ENCODE data around the gene C14orf180.

Gene C14orf180

GRCh38 chr14:104550861-104551728, 28.5 kb upstream of the C14orf180 start:
- H3K4me3 ChIP-seq (ENCODE audit: low read depth, low read length), result no peak overlapping the region
- H3K9me3 ChIP-seq (ENCODE audit: control insufficient read depth, insufficient read depth, low read length), result peaks cover 2% of the 10 kb centered on the region; the same call in 1 of the 2 replicates
- peaks cover 8% of the 10 kb centered on the region; the same call in 1 of the 2 replicates for H3K4me1 ChIP-seq (ENCODE audit: control insufficient read depth, insufficient read depth, low read length)
- no peak overlapping the region for H3K9ac ChIP-seq (ENCODE audit: low read depth, low read length)
- H3K36me3 ChIP-seq (ENCODE audit: control insufficient read depth, insufficient read depth, low read length), result no peaks in the 10 kb centered on the region
- no peak overlapping the region for H3K27ac ChIP-seq (ENCODE audit: low read depth, low read length)
- no peaks in the 10 kb centered on the region for H3K27me3 ChIP-seq (ENCODE audit: control insufficient read depth, insufficient read depth, low read length)

GRCh38 chr14:104551851-104552737, 27.5 kb upstream of the C14orf180 start:
- Histone ChIP-seq H3K4me3 (ENCODE audit: low read depth, low read length) (no peak overlapping the region), H3K9me3 (ENCODE audit: control insufficient read depth, insufficient read depth, low read length) (peaks cover 2% of the 10 kb centered on the region; the same call in 1 of the 2 replicates), H3K27ac (ENCODE audit: low read depth, low read length) (no peak overlapping the region), H3K4me1 (ENCODE audit: control insufficient read depth, insufficient read depth, low read length) (peaks cover 8% of the 10 kb centered on the region; the same call in 1 of the 2 replicates), H3K9ac (ENCODE audit: low read depth, low read length) (no peak overlapping the region), H3K36me3 (ENCODE audit: control insufficient read depth, insufficient read depth, low read length) (no peaks in the 10 kb centered on the region), H3K27me3 (ENCODE audit: control insufficient read depth, insufficient read depth, low read length) (no peaks in the 10 kb centered on the region)

- H3K27me3 ChIP-seq (ENCODE audit: control insufficient read depth, insufficient read depth, low read length), result no peaks in the 10 kb centered on the region
Measured at GRCh38 chr14:104552738-104553125, 26.8 kb upstream of the C14orf180 start.

GRCh38 chr14:104553166-104554087, 26.1 kb upstream of the C14orf180 start:
- peaks cover 8% of the 10 kb centered on the region; the same call in 1 of the 2 replicates for H3K4me1 ChIP-seq (ENCODE audit: control insufficient read depth, insufficient read depth, low read length)
- H3K27me3 ChIP-seq (ENCODE audit: control insufficient read depth, insufficient read depth, low read length), result no peaks in the 10 kb centered on the region
- H3K9ac ChIP-seq (ENCODE audit: low read depth, low read length), result no peak overlapping the region
- H3K4me3 ChIP-seq (ENCODE audit: low read depth, low read length), result no peak overlapping the region
- H3K27ac ChIP-seq (ENCODE audit: low read depth, low read length), result no peak overlapping the region
- H3K9me3 ChIP-seq (ENCODE audit: control insufficient read depth, insufficient read depth, low read length), result peaks cover 2% of the 10 kb centered on the region; the same call in 1 of the 2 replicates
- no peaks in the 10 kb centered on the region for H3K36me3 ChIP-seq (ENCODE audit: control insufficient read depth, insufficient read depth, low read length)

More at GRCh38 chr14:104552738-104553125, 26.8 kb upstream of the C14orf180 start:
- Histone ChIP-seq H3K4me1 (ENCODE audit: control insufficient read depth, insufficient read depth, low read length) (peaks cover 8% of the 10 kb centered on the region; the same call in 1 of the 2 replicates), H3K9me3 (ENCODE audit: control insufficient read depth, insufficient read depth, low read length) (peaks cover 2% of the 10 kb centered on the region; the same call in 1 of the 2 replicates), H3K9ac (ENCODE audit: low read depth, low read length) (no peak overlapping the region), H3K36me3 (ENCODE audit: control insufficient read depth, insufficient read depth, low read length) (no peaks in the 10 kb centered on the region), H3K27ac (ENCODE audit: low read depth, low read length) (no peak overlapping the region), H3K4me3 (ENCODE audit: low read depth, low read length) (no peak overlapping the region)

- Histone ChIP-seq H3K9ac (ENCODE audit: low read depth, low read length) (no peak overlapping the region), H3K4me3 (ENCODE audit: low read depth, low read length) (no peak overlapping the region), H3K4me1 (ENCODE audit: control insufficient read depth, insufficient read depth, low read length) (peaks cover 4% of the 10 kb centered on the region; the same call in 1 of the 2 replicates), H3K9me3 (ENCODE audit: control insufficient read depth, insufficient read depth, low read length) (peaks cover 2% of the 10 kb centered on the region; the same call in 1 of the 2 replicates), H3K36me3 (ENCODE audit: control insufficient read depth, insufficient read depth, low read length) (no peaks in the 10 kb centered on the region), H3K27me3 (ENCODE audit: control insufficient read depth, insufficient read depth, low read length) (no peaks in the 10 kb centered on the region), H3K27ac (ENCODE audit: low read depth, low read length) (no peak overlapping the region)
Measured at GRCh38 chr14:104554088-104554607, 25.4 kb upstream of the C14orf180 start.

- no peak overlapping the region for H3K4me3 ChIP-seq (ENCODE audit: low read depth, low read length)
- H3K36me3 ChIP-seq (ENCODE audit: control insufficient read depth, insufficient read depth, low read length), result no peaks in the 10 kb centered on the region
- no peak overlapping the region for H3K9ac ChIP-seq (ENCODE audit: low read depth, low read length)
- no peaks in the 10 kb centered on the region for H3K27me3 ChIP-seq (ENCODE audit: control insufficient read depth, insufficient read depth, low read length)
- peaks cover 2% of the 10 kb centered on the region; the same call in 1 of the 2 replicates for H3K9me3 ChIP-seq (ENCODE audit: control insufficient read depth, insufficient read depth, low read length)
- no peaks in the 10 kb centered on the region for H3K4me1 ChIP-seq (ENCODE audit: control insufficient read depth, insufficient read depth, low read length)
- no peak overlapping the region for H3K27ac ChIP-seq (ENCODE audit: low read depth, low read length)
Measured at GRCh38 chr14:104554608-104555429, 24.7 kb upstream of the C14orf180 start.

- no peaks in the 10 kb centered on the region for H3K36me3 ChIP-seq (ENCODE audit: control insufficient read depth, insufficient read depth, low read length)
- H3K9ac ChIP-seq (ENCODE audit: low read depth, low read length), result no peak overlapping the region
- H3K9me3 ChIP-seq (ENCODE audit: control insufficient read depth, insufficient read depth, low read length), result no peaks in the 10 kb centered on the region
- no peaks in the 10 kb centered on the region for H3K4me1 ChIP-seq (ENCODE audit: control insufficient read depth, insufficient read depth, low read length)
- no peaks in the 10 kb centered on the region for H3K27me3 ChIP-seq (ENCODE audit: control insufficient read depth, insufficient read depth, low read length)
- no peak overlapping the region for H3K27ac ChIP-seq (ENCODE audit: low read depth, low read length)
- no peak overlapping the region for H3K4me3 ChIP-seq (ENCODE audit: low read depth, low read length)
Measured at GRCh38 chr14:104555430-104556255, 23.9 kb upstream of the C14orf180 start.

- H3K27ac ChIP-seq (ENCODE audit: low read depth, low read length), result no peak overlapping the region
Measured at GRCh38 chr14:104556256-104557021, 23.1 kb upstream of the C14orf180 start.

More at GRCh38 chr14:104556256-104557021, 23.1 kb upstream of the C14orf180 start:
- no peaks in the 10 kb centered on the region for H3K27me3 ChIP-seq (ENCODE audit: control insufficient read depth, insufficient read depth, low read length)
- H3K4me1 ChIP-seq (ENCODE audit: control insufficient read depth, insufficient read depth, low read length), result no peaks in the 10 kb centered on the region
- no peak overlapping the region for H3K4me3 ChIP-seq (ENCODE audit: low read depth, low read length)
- H3K36me3 ChIP-seq (ENCODE audit: control insufficient read depth, insufficient read depth, low read length), result no peaks in the 10 kb centered on the region
- H3K9ac ChIP-seq (ENCODE audit: low read depth, low read length), result no peak overlapping the region
- H3K9me3 ChIP-seq (ENCODE audit: control insufficient read depth, insufficient read depth, low read length), result no peaks in the 10 kb centered on the region

Measured in HUES48 (cell line).